HCT116 (cell line): ENCODE results near the gene RAB11A. TPM values are rescaled to one million over a fixed set of nuclear protein-coding genes. Genes with fewer than 3 reads are reported as not detected.

Experiments used
- ATAC-seq: fragments of 200-7000 bp; cut with Tn5 transposase; 2 replicates; pipeline ENCODE4 v1.9.1; 2020; ENCODE audit warnings: mild to moderate bottlenecking, moderate library complexity
- BruUV-seq: library from RNA; stranded (reverse); fragments of 400-500 nt; replicated peaks from 2 replicates; lab custom pipeline; 2021; lab: Mats Ljungman, UMichigan
- CTCF ChIA-PET: fragments of 300-600 bp; sonication (Branson Sonifier 250); formaldehyde crosslinking; loops from one replicate; lab custom pipeline; 2021; ENCODE audit warnings: antibody characterized with exemption; lab: Charles Lee
- POLR2A ChIA-PET: fragments of 300-600, 350-600 bp; sonication (Branson Sonifier 250); formaldehyde crosslinking; loops from one replicate; lab custom pipeline; 2021; ENCODE audit warnings: antibody characterized with exemption; lab: Charles Lee
- RAD21 ChIA-PET, 2 experiments: fragments of 300-600 bp; sonication (Branson Sonifier 250); formaldehyde crosslinking; loops; one replicate each; lab custom pipeline; 2023; ENCODE audit warnings: low total read pairs in 2 of 2; ENCODE audit not compliant: uncharacterized antibody in 2 of 2, unreplicated experiment in 2 of 2, low non-redundant PET in 1 of 2; lab: Charles Lee
- DNase-seq: peaks from one replicate; pipeline ENCODE4 v3.0.0-alpha.2; 2010; ENCODE audit warnings: low read depth, low spot score
- H2AFZ ChIP-seq: fragments of 200-600 bp; shearing (Covaris generic), sonication (generic); 2 replicates; pipeline ENCODE4 v1.6.1; 2017; ENCODE audit warnings: low read depth, mixed run types, mixed read lengths, antibody characterized with exemption, low read length; ENCODE audit not compliant: poor library complexity, severe bottlenecking
- H3K27ac ChIP-seq: 2 replicates; pipeline ENCODE4 v1.5.1; 2012; ENCODE audit warnings: low read depth, low read length
- H3K27me3 ChIP-seq: fragments of 200-600 bp; sonication (generic); 2 replicates; pipeline ENCODE4 v1.6.1; 2016; ENCODE audit warnings: mixed run types, low read length, mixed read lengths; ENCODE audit not compliant: insufficient read depth
- H3K36me3 ChIP-seq, 2 experiments: fragments of 200-500 bp in 1 of 2; fragments of 200-600 bp in 1 of 2; sonication (Bioruptor generic) in 1 of 2; sonication (generic) in 1 of 2; 2 replicates each; pipeline versions ENCODE4 v1.5.1 to v1.6.1; 2014 to 2016; ENCODE audit warnings: low read length in 2 of 2, inconsistent platforms in 1 of 2, mixed read lengths in 1 of 2, mixed run types in 1 of 2; ENCODE audit not compliant: insufficient read depth in 2 of 2, control insufficient read depth in 1 of 2
- H3K4me1 ChIP-seq, 2 experiments: fragments of 200-600 bp in 1 of 2; sonication (generic) in 1 of 2; 2 replicates each; pipeline versions ENCODE4 v1.5.1 to v1.6.1; 2012 to 2017; ENCODE audit warnings: low read length in 2 of 2, inconsistent platforms in 1 of 2, mild to moderate bottlenecking in 1 of 2, mixed read lengths in 1 of 2, mixed run types in 1 of 2, moderate library complexity in 1 of 2; ENCODE audit not compliant: insufficient read depth in 2 of 2, control insufficient read depth in 1 of 2
- H3K4me2 ChIP-seq: fragments of 200-600 bp; sonication (generic); 2 replicates; pipeline ENCODE4 v1.6.1; 2017; ENCODE audit warnings: mixed run types, low read length, mixed read lengths
- H3K4me3 ChIP-seq, 2 experiments: fragments of 200-600 bp in 1 of 2; sonication (generic) in 1 of 2; replicated peaks in 1 of 2; 2 replicates each; pipeline ENCODE4 v1.5.1; 2011 to 2016; ENCODE audit warnings: low read length in 2 of 2, control low read depth in 1 of 2, low read depth in 1 of 2, mild to moderate bottlenecking in 1 of 2, mixed read lengths in 1 of 2, mixed run types in 1 of 2
- H3K79me2 ChIP-seq: fragments of 200-600 bp; sonication (generic); 2 replicates; pipeline ENCODE4 v1.6.1; 2017; ENCODE audit warnings: mild to moderate bottlenecking, mixed run types, low read length, moderate library complexity, mixed read lengths; ENCODE audit not compliant: insufficient read depth
- H3K9ac ChIP-seq: fragments of 200-600 bp; sonication (generic); 2 replicates; pipeline ENCODE4 v1.6.1; 2016; ENCODE audit warnings: low read length, mixed read lengths
- H3K9me2 ChIP-seq: fragments of 200-600 bp; sonication (generic), shearing (Covaris generic); 2 replicates; pipeline ENCODE4 v1.6.1; 2017; ENCODE audit warnings: mixed run types, mild to moderate bottlenecking, moderate library complexity; ENCODE audit not compliant: insufficient read depth
- H3K9me3 ChIP-seq, 2 experiments: fragments of 200-500 bp in 1 of 2; fragments of 200-600 bp in 1 of 2; sonication (Bioruptor generic) in 1 of 2; sonication (generic) in 1 of 2; 2 replicates each; pipeline ENCODE4 v1.6.1; 2014 to 2017; ENCODE audit warnings: low read length in 2 of 2, mixed read lengths in 2 of 2, inconsistent platforms in 1 of 2, low read depth in 1 of 2, mild to moderate bottlenecking in 1 of 2, mixed run types in 1 of 2, moderate library complexity in 1 of 2; ENCODE audit not compliant: control insufficient read depth in 1 of 2, insufficient read depth in 1 of 2
- H4K20me1 ChIP-seq: fragments of 200-600 bp; sonication (generic), shearing (Covaris generic); 2 replicates; pipeline ENCODE4 v1.6.1; 2017; ENCODE audit warnings: mixed run types, mild to moderate bottlenecking, moderate library complexity; ENCODE audit not compliant: insufficient read depth
- CBX3 ChIP-seq: IDR thresholded peaks from 2 replicates; pipeline ENCODE4 v1.6.1; 2012; ENCODE audit warnings: low read depth
- CEBPB ChIP-seq: IDR thresholded peaks from 2 replicates; pipeline ENCODE4 v1.6.1; 2012; ENCODE audit warnings: low read depth
- CTCF ChIP-seq, 3 experiments: fragments of 200-600 bp in 1 of 3; sonication (generic) in 1 of 3; IDR thresholded peaks in 2 of 3; conservative IDR thresholded peaks in 1 of 3; 2 replicates each; pipeline ENCODE4 v1.5.1; 2012 to 2017; ENCODE audit warnings: low read depth in 2 of 3, low read length in 2 of 3, antibody characterized with exemption in 1 of 3, borderline replicate concordance in 1 of 3, control low read depth in 1 of 3, mild to moderate bottlenecking in 1 of 3, mixed read lengths in 1 of 3, mixed run types in 1 of 3, moderate library complexity in 1 of 3; ENCODE audit not compliant: insufficient read depth in 1 of 3
- EGR1 ChIP-seq: IDR thresholded peaks from 2 replicates; pipeline ENCODE4 v1.6.1; 2012; ENCODE audit warnings: low read depth
- EZH2 ChIP-seq: fragments of 200-600 bp; sonication (generic); IDR thresholded peaks from 2 replicates; pipeline ENCODE4 v1.6.1; 2017; ENCODE audit warnings: antibody characterized with exemption, mixed run types
- FOSL1 ChIP-seq: IDR thresholded peaks from 2 replicates; pipeline ENCODE4 v1.6.1; 2012; ENCODE audit warnings: low read depth
- MAX ChIP-seq: IDR thresholded peaks from 2 replicates; pipeline ENCODE4 v1.6.1; 2012
- RAD21 ChIP-seq: IDR thresholded peaks from 2 replicates; pipeline ENCODE4 v1.6.1; 2012; ENCODE audit warnings: low read depth, mild to moderate bottlenecking
- SP1 ChIP-seq: IDR thresholded peaks from 2 replicates; pipeline ENCODE4 v1.6.1; 2012; ENCODE audit warnings: low read depth
- SRF ChIP-seq: IDR thresholded peaks from 2 replicates; pipeline ENCODE4 v1.6.1; 2012; ENCODE audit warnings: low read depth
- YY1 ChIP-seq: IDR thresholded peaks from 2 replicates; pipeline ENCODE4 v1.6.1; 2011; ENCODE audit warnings: low read length, low read depth, moderate library complexity, mild to moderate bottlenecking; ENCODE audit not compliant: insufficient replicate concordance; ENCODE audit errors: extremely low read depth
- ZBTB33 ChIP-seq: IDR thresholded peaks from 2 replicates; pipeline ENCODE4 v1.6.1; 2011; ENCODE audit warnings: mild to moderate bottlenecking, low read length, moderate library complexity; ENCODE audit not compliant: insufficient replicate concordance; ENCODE audit errors: extremely low read depth
- ZNF274 ChIP-seq: fragments of 200-500 bp; sonication (Bioruptor generic); IDR thresholded peaks from 2 replicates; pipeline ENCODE4 v1.6.1; 2014; ENCODE audit warnings: mild to moderate bottlenecking, low read depth, low read length, inconsistent platforms
- intact Hi-C: fragments of 100-400 bp; cut with micrococcal nuclease; formaldehyde crosslinking; loops from 2 replicates; pipeline ENCODE4 v1.10.0; 2022
- total RNA-seq: library from RNA; stranded (reverse); gene quantifications from one replicate; pipeline ENCODE4 v1.2.1, GENCODE V29; 2021; ENCODE audit not compliant: unreplicated experiment

Gene RAB11A
- total RNA-seq, 1 experiment from 2014 or later, result 234 TPM

DNA sequence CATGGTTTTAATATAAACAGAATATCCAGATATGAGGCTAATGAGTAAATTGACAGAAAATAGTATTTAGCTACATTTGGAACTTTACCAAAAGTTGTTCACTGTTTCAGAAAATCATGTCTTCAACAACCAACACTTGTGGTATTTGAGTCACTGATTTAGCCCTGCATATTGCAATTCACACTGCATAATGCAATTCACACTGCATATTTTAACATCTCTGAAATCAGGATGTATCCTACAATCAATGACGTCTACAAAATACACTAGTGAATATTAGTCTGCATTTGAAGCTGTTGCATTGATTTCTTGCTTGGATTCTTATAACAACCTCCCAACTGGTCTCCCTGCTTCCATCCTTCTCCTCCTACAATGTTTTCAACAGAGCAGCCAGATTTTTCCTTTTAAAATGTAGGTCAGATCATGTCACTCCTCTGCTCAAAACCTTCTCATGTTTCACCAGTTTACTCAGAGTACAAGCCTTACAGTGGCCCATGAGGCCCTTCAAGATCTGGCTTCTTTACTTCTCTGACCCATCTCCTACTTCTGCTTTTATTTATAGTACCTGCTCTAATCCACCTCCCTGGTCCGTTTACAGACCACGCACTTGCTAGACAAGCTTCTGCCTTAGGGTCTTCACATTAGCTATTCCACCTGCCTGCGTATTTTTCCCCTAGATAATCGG, 11.4 kb upstream of the RAB11A start:
- ChIA-PET CTCF (interaction anchor here (0.8 to 3.1 kb wide), 7 partner anchors 10 to 457 kb away, joined by 3 to 31 read pairs (median 5); partner anchors contain the start of gene RAB11A), POLR2A (interaction anchor here (0.7 to 1.3 kb wide), 2 partner anchors 15 to 25 kb away, joined by 3 read pairs; no protein-coding TSS in a partner anchor)
- ATAC-seq, result no peak

DNA sequence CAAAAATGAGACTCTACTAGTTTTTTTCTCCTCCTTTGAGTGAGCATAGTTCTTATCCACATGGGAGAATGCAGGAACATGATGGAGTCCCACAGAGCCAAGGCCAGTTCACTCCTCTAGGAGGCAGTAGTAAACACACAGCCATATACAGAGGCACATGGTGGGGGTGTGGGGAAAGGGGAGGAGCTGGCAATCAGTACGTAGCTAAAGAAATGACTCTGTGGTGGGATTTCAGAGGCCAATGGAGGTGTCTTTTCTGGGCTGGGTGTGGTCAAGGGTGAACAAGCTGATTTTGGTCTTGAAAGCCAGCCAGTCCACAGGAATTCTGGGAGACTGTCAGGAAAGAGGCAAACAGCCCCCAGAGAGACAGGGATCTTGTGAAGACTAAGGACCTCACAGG, 6.6 kb upstream of the RAB11A start:
- intact Hi-C loops, result no loop called here
- ChIA-PET CTCF (interaction anchor here (0.5 to 1.9 kb wide), 12 partner anchors 8 to 39 kb away, joined by 3 to 18 read pairs (median 4); no protein-coding TSS in a partner anchor), RAD21 (no interaction called here), POLR2A (interaction anchor here (0.8 to 1.2 kb wide), 4 partner anchors 13 to 558 kb away, joined by 3 to 6 read pairs (median 3); partner anchors contain the start of gene RNU5B-1)
- Histone ChIP-seq H3K79me2 (no peaks in the 10 kb centered on the region), H3K4me3 (no peak overlapping the region), H3K4me1 (peaks cover 0 to 9% of the 10 kb centered on the region in 2 experiments; a peak in 3 of 4 replicates), H3K4me2 (peak overlapping the region; percentile 19), H3K9me2 (no peaks in the 10 kb centered on the region), H3K27me3 (no peaks in the 10 kb centered on the region), H3K9ac (no peak overlapping the region), H2AFZ (peak overlapping the region; percentile 42), H3K9me3 (no peaks in the 10 kb centered on the region), H3K27ac (0 out of 2 replicates have a peak overlapping the region, but pooled peaks have one; percentile 3), H4K20me1 (no peaks in the 10 kb centered on the region), H3K36me3 (no peaks in the 10 kb centered on the region)
- peak; percentile 99 for ATAC-seq
- peak; percentile 90 for DNase-seq
- no TSS peak for BruUV-seq
- no peak for TF ChIP-seq ZNF274
- TF ChIP-seq CTCF (IDR thresholded peaks at IDR 0.05 in 2 of 3, conservative IDR thresholded peaks at IDR 0.05 in 1 of 3; ENCODE audit: borderline replicate concordance in 1 of 3, insufficient read depth in 1 of 3, low read depth in 2 of 3, low read length in 2 of 3), result peak; percentile 23 to 87 (median 78); a peak in 5 of 6 replicates
- peak; percentile 68 for TF ChIP-seq YY1
- no peak for TF ChIP-seq EZH2
- TF ChIP-seq SP1, result no peak
- TF ChIP-seq SRF, result 0 out of 2 replicates have a peak, but pooled peaks have one; percentile 19
- no peak for TF ChIP-seq CEBPB
- no peak for TF ChIP-seq CBX3
- no peak for TF ChIP-seq ZBTB33
- TF ChIP-seq MAX, result peak; percentile 84
- TF ChIP-seq RAD21, result 0 out of 2 replicates have a peak, but pooled peaks have one; percentile 16

More for the DNA sequence above, 11.4 kb upstream of the RAB11A start:
- no peak for DNase-seq
- no peaks in the 10 kb centered on the region for H4K20me1 ChIP-seq
- H3K27me3 ChIP-seq, result no peaks in the 10 kb centered on the region
- no peaks in the 10 kb centered on the region for H3K9me3 ChIP-seq
- H3K27ac ChIP-seq, result no peak overlapping the region
- no peaks in the 10 kb centered on the region for H3K36me3 ChIP-seq
- H3K9me2 ChIP-seq, result no peaks in the 10 kb centered on the region
- no peaks in the 10 kb centered on the region for H3K79me2 ChIP-seq
- intact Hi-C loops, result no loop called here
- H3K4me1 ChIP-seq, result peaks cover 0 to 4% of the 10 kb centered on the region in 2 experiments; a peak in 2 of 4 replicates
- RAD21 ChIA-PET, result no interaction called here
- no peak overlapping the region for H3K4me3 ChIP-seq
- TF ChIP-seq EGR1 (no peak), FOSL1 (no peak), MAX (no peak)
- no peak overlapping the region for H3K9ac ChIP-seq
- BruUV-seq, result no TSS peak
- H3K4me2 ChIP-seq, result no peak overlapping the region
- H2AFZ ChIP-seq, result no peak overlapping the region
